ENCODE data around the gene GULP1. TPM values are rescaled to one million over a fixed set of nuclear protein-coding genes. Genes with fewer than 3 reads are reported as not detected.

GULP1 gene
- total RNA-seq, 1 experiment from 2014 or later: 140 TPM

- Histone ChIP-seq H3K4me1 (ENCODE audit: insufficient read depth, low read length) (0 out of 2 replicates have a peak, but pooled peaks cover 3% of the 10 kb centered on the region), H2BK20ac (ENCODE audit: low read depth, low read length, poor library complexity, severe bottlenecking) (no peak overlapping the region), H3K79me1 (ENCODE audit: insufficient read depth, low read depth, low read length, poor library complexity, severe bottlenecking) (no peaks in the 10 kb centered on the region), H3K18ac (ENCODE audit: insufficient read length, low read depth, low read length) (no peak overlapping the region), H3K9ac (ENCODE audit: extremely low read depth, insufficient read length, low read length) (no peak overlapping the region), H3K23ac (ENCODE audit: insufficient read length, low read depth, low read length) (no peak overlapping the region), H3K79me2 (ENCODE audit: insufficient read depth, low read length) (peaks cover 30% of the 10 kb centered on the region), H3K56ac (ENCODE audit: insufficient read length, low read depth, low read length) (no peak overlapping the region), H4K91ac (ENCODE audit: insufficient read length, low read depth, low read length) (no peak overlapping the region), H2AK5ac (ENCODE audit: insufficient read length, low read length) (no peak overlapping the region), H3K27me3 (ENCODE audit: insufficient read depth, low read length) (no peaks in the 10 kb centered on the region), H3K23me2 (ENCODE audit: insufficient read length, low read depth, low read length, poor library complexity, severe bottlenecking) (no peaks in the 10 kb centered on the region), H3K9me3 (ENCODE audit: control insufficient read depth, low read depth, low read length) (no peaks in the 10 kb centered on the region), H2BK5ac (ENCODE audit: insufficient read length, low read length) (no peak overlapping the region), H2BK12ac (ENCODE audit: insufficient read length, low read depth, low read length) (no peak overlapping the region), H2BK15ac (ENCODE audit: low read depth, low read length) (no peak overlapping the region), H4K20me1 (ENCODE audit: control insufficient read depth, insufficient read depth, insufficient read length) (no peaks in the 10 kb centered on the region), H3K4me2 (ENCODE audit: insufficient read depth, insufficient read length, low read length) (no peak overlapping the region), H4K8ac (replicated peaks; ENCODE audit: insufficient read length, low read depth, low read length) (no peak overlapping the region), H2BK120ac (ENCODE audit: low read depth, low read length, poor library complexity, severe bottlenecking) (no peak overlapping the region), H4K5ac (ENCODE audit: insufficient read length, low read depth, low read length) (no peak overlapping the region), H2AFZ (ENCODE audit: low read length) (no peak overlapping the region), H3K14ac (ENCODE audit: insufficient read depth, low read length) (no peak overlapping the region), H3K4ac (ENCODE audit: low read depth, low read length) (no peak overlapping the region), H3K27ac (ENCODE audit: insufficient read length, low read depth, low read length) (no peak overlapping the region), H3T11ph (ENCODE audit: low read length) (no peak overlapping the region)
- Mint-ChIP-seq H3K9me3 (no peaks in the 10 kb centered on the region), H3K27ac (no peak overlapping the region; a peak in 1 of 7 replicates), H3K4me1 (peaks cover 30 to 41% of the 10 kb centered on the region in 2 experiments), H3K27me3 (ENCODE audit: low read depth) (no peaks in the 10 kb centered on the region), H3K4me3 (no peak overlapping the region), H3K36me3 (ENCODE audit: insufficient read depth in 1 of 3, low read depth in 3 of 3) (peaks cover 2 to 9% (median 6%) of the 10 kb centered on the region in 3 experiments; a peak in 4 of 7 replicates)
- no peak for DNase-seq
- no CpG with 5 or more reads among the region's 3 CpGs for WGBS (ENCODE audit: extremely low coverage, insufficient read length, low lambda C conversion rate)
- TF ChIP-seq, protein P1, sequence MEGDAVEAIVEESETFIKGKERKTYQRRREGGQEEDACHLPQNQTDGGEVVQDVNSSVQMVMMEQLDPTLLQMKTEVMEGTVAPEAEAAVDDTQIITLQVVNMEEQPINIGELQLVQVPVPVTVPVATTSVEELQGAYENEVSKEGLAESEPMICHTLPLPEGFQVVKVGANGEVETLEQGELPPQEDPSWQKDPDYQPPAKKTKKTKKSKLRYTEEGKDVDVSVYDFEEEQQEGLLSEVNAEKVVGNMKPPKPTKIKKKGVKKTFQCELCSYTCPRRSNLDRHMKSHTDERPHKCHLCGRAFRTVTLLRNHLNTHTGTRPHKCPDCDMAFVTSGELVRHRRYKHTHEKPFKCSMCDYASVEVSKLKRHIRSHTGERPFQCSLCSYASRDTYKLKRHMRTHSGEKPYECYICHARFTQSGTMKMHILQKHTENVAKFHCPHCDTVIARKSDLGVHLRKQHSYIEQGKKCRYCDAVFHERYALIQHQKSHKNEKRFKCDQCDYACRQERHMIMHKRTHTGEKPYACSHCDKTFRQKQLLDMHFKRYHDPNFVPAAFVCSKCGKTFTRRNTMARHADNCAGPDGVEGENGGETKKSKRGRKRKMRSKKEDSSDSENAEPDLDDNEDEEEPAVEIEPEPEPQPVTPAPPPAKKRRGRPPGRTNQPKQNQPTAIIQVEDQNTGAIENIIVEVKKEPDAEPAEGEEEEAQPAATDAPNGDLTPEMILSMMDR (conservative IDR thresholded peaks at IDR 0.05): no peak
These were observed 54.3 kb downstream of the GULP1 start for GRCh38 chr2:188345831-188346458.
